ENCODE results near the gene LMTK2.

Gene LMTK2

DNA sequence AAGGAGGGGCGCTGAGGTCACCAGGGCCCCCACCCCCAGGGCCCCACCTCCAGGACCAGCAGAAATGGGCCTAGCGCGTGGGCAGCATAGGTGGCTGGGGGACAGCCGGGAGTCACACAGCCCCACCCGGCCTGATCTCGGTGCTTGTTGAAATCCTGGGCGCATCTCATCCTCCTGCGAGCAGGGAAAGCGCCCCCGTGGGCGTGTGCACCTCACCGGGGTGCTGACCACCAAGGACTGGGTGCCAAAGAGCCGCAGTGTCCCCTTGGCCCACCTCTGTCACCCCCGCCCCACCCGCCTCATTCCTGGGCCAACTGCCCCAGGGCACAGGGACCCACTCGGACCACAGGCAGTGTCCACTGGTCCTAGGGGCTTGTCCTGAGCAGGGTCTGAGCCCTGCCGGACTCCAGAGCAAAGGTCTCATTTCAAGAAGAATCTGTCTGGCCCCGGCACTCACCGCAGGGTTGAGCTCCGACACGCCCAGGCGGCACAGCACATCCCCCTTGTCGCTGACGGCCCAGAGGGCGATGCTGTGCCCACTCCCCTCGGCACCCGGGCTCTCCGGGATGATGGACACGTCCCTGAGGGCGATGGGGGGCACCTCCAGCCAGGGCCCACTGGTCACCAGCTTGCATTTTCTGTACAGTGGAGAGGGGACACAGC is 116.0 kb downstream of the LMTK2 start:
- DNase-seq: no peak

DNA sequence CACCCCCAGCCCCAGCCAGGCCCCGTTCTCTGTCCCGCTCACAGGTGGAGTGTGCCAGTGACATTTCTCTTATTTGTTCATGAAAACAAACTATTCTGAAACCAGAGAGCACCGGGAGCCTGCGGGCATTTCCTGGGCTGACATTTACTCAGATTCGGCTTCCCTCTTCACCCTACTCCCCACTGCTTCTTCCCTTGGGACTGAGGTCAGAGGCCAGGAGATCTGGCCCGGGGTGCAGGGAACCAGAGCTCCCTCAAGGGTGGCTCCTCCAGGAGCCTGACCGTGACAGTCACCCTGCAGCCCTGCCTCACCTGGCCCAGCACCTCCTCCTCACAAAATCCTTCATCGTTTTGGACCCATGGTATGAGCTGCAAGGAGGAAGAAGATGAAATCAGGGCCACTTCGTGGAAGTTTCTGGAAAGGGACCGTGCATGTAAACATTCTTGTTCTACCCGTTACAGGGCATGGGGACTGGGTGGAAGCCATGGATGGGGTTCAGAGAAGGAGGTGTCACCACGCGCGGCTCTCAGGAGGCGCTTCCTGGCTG is 116.8 kb downstream of the LMTK2 start:
- no peak for DNase-seq

GRCh38 chr7:98223898-98224700 is 117.4 kb downstream of the LMTK2 start:
- DNase-seq: no peak

- DNase-seq: no peak
Observed at GRCh38 chr7:98224701-98225181, 118.1 kb downstream of the LMTK2 start.

GRCh38 chr7:98225913-98226614 is 119.4 kb downstream of the LMTK2 start:
- DNase-seq: no peak

GRCh38 chr7:98227939-98228338 is 121.3 kb downstream of the LMTK2 start:
- no peak for DNase-seq

DNA sequence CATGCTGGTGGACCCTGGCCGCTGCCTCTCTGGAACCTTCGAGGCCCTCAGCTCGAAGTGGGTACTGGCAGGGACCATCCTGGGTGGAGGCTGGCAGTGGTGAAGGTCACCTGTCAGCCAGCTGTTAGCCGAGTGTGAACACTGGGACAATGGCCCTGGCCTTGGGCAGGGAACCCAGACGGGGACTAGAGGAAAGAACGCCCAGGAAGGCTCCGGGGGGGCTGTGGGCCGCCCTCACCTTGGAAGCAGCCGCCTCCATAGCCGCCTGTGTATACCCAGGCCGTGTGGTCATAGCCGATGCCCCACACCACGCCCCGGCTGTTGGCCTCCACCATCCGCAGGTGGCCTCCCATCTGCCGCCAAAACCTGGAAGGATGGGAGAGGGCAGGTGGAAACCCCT is 122.1 kb downstream of the LMTK2 start:
- DNase-seq: no peak

DNA sequence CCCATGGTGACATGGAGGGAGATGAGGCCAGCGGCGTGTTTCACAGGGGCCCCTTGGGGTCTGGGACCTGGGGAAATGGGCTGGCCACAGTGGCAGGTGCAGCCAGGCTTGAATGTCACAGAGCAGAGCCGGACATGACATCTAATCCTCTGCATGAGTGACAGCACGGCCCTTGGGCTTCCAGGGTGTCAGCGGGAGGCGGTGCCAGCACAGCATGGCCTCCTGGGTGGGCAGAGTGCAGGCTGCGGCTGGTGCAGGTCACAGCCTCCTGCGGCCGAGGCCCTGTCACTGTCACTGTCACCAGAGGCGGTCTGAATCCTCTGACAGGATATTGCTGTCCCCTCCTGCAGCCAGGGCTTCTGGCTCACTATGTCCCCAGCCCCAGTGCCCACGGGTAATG is 122.8 kb downstream of the LMTK2 start:
- DNase-seq: no peak

- DNase-seq: no peak
Observed at GRCh38 chr7:98229991-98230745, 123.5 kb downstream of the LMTK2 start.

GRCh38 chr7:98230746-98231471 is 124.2 kb downstream of the LMTK2 start:
- no peak for DNase-seq

- DNase-seq: no peak
Observed at GRCh38 chr7:98231493-98232262, 125.0 kb downstream of the LMTK2 start.

DNA sequence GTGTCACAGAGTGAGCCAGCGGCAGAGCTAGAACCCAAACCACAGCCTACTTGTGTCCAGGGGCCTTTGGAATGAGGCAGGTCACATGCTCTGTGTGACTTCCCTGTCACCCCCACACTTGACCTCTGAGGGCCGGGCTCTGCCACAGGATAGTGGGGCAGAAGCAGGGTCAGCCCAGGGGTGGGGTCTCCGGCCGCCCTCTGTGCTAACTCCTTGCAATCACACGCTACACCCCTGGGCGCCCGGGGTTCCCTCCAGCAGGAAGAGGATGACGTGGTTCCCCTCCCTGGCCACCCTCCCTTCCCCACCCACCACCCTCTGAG is 125.6 kb downstream of the LMTK2 start:
- DNase-seq: no peak

DNA sequence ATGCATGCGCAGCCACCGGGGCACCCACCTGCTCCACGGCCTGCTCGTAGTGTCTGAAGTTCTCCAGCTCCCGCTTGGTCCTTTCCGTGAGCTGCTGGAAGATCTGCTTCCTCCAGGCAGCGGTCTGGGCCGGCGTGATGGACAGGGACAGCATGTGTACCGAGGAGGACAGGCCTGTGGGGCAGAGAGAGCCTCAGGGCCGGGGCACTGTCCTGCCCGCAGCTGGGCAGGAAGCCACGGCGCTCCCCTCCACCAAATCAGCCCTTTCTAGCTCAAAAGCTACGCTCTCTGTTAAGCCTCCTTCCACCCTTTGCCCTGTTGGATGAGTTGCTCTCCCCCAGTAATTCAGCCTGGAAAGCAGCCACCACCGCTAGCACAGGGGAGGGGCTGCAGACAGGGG is 126.1 kb downstream of the LMTK2 start:
- no peak for DNase-seq

DNA sequence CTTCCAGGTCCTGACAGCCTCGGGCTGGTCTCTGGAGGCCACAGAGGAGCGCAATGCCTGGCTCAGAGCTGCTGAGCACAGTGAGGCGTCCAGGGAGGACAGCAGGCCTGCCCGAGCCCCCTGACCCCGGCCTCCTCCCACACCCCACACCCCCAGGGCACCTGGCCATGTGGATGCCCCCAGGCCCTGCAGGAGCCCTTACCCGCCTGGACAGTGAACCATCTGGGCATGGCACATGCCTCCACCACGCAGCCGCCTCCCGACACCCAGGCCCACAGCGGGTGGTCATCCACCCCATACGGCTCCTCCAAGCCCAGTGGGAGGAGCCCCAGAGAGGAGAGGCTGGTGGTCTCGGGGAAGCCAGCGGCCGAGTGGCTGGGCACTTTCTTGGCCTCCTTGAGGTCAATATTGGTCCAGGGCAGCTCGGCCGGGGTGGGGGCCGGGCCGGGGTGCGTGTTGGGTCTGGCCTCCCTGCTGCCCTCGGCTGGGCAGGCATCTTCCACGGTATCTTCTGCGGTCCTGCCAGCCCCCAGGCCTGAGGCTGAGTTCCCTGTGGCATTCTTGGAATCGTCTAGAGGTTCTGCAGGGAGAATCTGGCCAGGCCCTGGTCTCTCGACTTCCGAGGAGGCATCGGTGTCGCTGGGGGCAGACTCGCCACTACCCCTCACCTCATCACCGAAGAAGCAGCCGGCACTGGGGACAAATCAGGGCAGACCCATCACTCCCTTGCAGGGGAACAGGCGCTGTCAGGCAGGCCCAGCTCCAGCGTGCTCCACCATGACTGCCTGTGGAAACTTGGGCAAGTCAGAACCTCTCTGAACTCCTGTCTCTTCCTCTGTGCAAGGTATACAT is 126.8 kb downstream of the LMTK2 start:
- DNase-seq: no peak

- DNase-seq: no peak
Observed at GRCh38 chr7:98234429-98235147, 127.9 kb downstream of the LMTK2 start.

DNA sequence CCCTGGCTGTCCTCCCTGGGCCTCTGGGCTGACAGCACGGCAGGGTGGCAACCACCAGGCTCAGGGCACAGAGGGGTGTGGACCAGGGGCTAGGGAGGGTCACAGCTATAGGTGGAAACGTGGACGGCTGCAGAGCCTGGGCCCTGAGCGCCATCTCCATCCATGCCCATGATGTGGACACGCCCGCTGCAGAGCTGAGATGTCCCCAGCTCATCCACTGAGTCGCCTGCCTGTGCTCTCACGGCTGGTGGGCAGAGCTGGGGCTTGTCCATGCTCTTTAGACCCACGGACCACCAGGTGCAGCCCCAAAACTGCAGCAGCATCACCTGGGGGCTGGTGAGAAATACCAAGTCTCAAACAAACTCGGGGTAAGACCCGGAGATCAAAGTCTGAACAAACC is 129.2 kb downstream of the LMTK2 start:
- no peak for DNase-seq

- no peak for DNase-seq
Observed at GRCh38 chr7:98236355-98237185, 129.9 kb downstream of the LMTK2 start.

DNA sequence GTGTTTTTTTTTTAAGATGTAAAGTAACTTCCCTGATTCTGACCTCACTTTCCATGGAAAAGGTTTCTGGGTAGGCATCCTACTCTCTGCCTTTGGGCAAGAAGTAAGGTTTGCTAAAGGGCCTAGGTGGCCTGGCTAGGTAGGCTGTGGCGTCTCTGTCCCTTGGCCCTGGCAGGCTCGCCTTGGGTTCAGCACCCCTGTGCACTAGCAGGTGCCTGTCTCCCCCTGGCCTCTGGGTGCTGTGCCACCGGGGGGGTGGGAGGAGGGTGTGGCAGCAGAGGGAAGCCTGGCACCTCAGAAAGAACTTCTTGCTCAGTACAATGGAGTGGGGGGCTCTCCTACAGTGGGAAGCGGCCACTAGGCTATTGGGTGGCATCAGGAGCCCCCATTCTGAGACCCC is 131.4 kb downstream of the LMTK2 start:
- no peak for DNase-seq

GRCh38 chr7:98238976-98239375 is 132.3 kb downstream of the LMTK2 start:
- no peak for DNase-seq
